GM12865 (cell line): ENCODE measurements around the gene PRPF31.
A peak's percentile ranks its signal among the peaks of the same experiment; 100 is the strongest.

Experiments used
- DNase-seq: peaks from one replicate; pipeline ENCODE4 v3.0.0; 2010; ENCODE audit warnings: low read depth
- H3K4me3 ChIP-seq: 2 replicates; pipeline ENCODE4 v1.5.1; 2011; ENCODE audit warnings: mild to moderate bottlenecking, low read depth, low read length, control low read depth
- CTCF ChIP-seq: IDR thresholded peaks from 2 replicates; pipeline ENCODE4 v1.5.1; 2011; ENCODE audit warnings: low read length, control low read depth, low read depth, inconsistent platforms; ENCODE audit not compliant: insufficient read depth; ENCODE audit errors: missing control alignments

Gene PRPF31

GRCh38 chr19:54109651-54110050 is 5.9 kb upstream of the PRPF31 start:
- DNase-seq, result no peak
- no peak overlapping the region for H3K4me3 ChIP-seq
- no peak for TF ChIP-seq CTCF

GRCh38 chr19:54114340-54115108 is 1.0 kb upstream of the PRPF31 start:
- DNase-seq, result peak; percentile 72
- H3K4me3 ChIP-seq, result peak overlapping the region; percentile 76
- no peak for TF ChIP-seq CTCF

GRCh38 chr19:54121259-54121658 is 5.7 kb downstream of the PRPF31 start:
- DNase-seq, result no peak
- H3K4me3 ChIP-seq, result no peak overlapping the region
- no peak for TF ChIP-seq CTCF

- no peak for DNase-seq
- no peak overlapping the region for H3K4me3 ChIP-seq
- TF ChIP-seq CTCF, result no peak
Measured at GRCh38 chr19:54123682-54124081, 8.1 kb downstream of the PRPF31 start.

GRCh38 chr19:54124393-54124792 is 8.8 kb downstream of the PRPF31 start:
- no peak for TF ChIP-seq CTCF
- no peak for DNase-seq
- H3K4me3 ChIP-seq, result no peak overlapping the region

- H3K4me3 ChIP-seq, result no peak overlapping the region
- no peak for DNase-seq
- TF ChIP-seq CTCF, result no peak
Measured at GRCh38 chr19:54125713-54126112, 10.2 kb downstream of the PRPF31 start.
